ENCODE measurements around the gene PAX2.

Gene PAX2

GRCh38 chr10:100876585-100877460, 131.4 kb downstream of the PAX2 start:
- in situ Hi-C loops (cut with MboI; ENCODE audit: low sequenced_read_pairs, unreplicated experiment) = no loop called here
- no peak for TF ChIP-seq CTCF (IDR thresholded peaks at IDR 0.05; ENCODE audit: borderline replicate concordance, control extremely low read depth, extremely low read depth, insufficient read depth, missing control alignments)
- peak; percentile 12 for DNase-seq (ENCODE audit: low spot score)

GRCh38 chr10:100877461-100877850, 132.1 kb downstream of the PAX2 start:
- TF ChIP-seq CTCF (IDR thresholded peaks at IDR 0.05; ENCODE audit: borderline replicate concordance, control extremely low read depth, extremely low read depth, insufficient read depth, missing control alignments) = no peak
- in situ Hi-C loops (cut with MboI; ENCODE audit: low sequenced_read_pairs, unreplicated experiment) = no loop called here
- peak; percentile 14 for DNase-seq (ENCODE audit: low spot score)

DNA sequence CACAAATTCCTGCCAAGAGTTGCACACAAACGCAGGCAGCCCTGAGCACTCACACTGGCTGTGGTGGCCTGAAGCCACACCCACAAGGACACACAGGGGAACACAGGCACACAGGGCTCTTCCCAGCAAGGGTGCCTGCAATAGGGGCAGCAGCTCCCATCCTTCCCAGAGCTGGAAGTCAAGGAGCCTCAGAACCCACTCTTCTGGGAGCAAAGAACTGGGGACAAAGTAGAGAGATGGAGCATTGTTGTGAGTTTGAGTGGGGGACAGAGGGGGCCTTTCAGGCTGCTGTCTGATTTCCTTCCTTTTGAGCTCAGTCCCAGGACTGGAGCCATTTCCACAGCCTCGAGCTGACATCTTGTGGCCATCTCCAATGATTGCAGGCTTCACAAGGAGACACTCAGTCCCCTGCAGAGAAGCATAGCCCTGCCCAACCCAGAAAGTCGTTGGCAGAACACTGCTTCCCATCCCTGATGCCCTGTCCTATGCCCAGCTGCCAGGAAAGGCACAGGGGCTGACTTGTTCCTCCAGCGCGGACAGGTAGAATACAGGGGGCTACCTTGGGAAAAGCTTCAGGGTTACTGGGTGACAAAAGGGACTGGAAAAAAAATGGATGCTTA, 133.0 kb downstream of the PAX2 start:
- in situ Hi-C loops (cut with MboI; ENCODE audit: low sequenced_read_pairs, unreplicated experiment) = no loop called here
- peak; percentile 56 for TF ChIP-seq CTCF (IDR thresholded peaks at IDR 0.05; ENCODE audit: borderline replicate concordance, control extremely low read depth, extremely low read depth, insufficient read depth, missing control alignments)
- DNase-seq (ENCODE audit: low spot score) = peak; percentile 74
